ENCODE results near the gene MAP4K1. TPM values are rescaled to one million over a fixed set of nuclear protein-coding genes. Genes with fewer than 3 reads are reported as not detected.
"Not testable (repeated sequence)": the region's sequence is repeated elsewhere in the genome, so short reads cannot be mapped to it uniquely, and the experiment has no call there.

The MAP4K1 gene
- total RNA-seq, 1 donor from 2014 or later: not detected

- TF ChIP-seq, protein P1, sequence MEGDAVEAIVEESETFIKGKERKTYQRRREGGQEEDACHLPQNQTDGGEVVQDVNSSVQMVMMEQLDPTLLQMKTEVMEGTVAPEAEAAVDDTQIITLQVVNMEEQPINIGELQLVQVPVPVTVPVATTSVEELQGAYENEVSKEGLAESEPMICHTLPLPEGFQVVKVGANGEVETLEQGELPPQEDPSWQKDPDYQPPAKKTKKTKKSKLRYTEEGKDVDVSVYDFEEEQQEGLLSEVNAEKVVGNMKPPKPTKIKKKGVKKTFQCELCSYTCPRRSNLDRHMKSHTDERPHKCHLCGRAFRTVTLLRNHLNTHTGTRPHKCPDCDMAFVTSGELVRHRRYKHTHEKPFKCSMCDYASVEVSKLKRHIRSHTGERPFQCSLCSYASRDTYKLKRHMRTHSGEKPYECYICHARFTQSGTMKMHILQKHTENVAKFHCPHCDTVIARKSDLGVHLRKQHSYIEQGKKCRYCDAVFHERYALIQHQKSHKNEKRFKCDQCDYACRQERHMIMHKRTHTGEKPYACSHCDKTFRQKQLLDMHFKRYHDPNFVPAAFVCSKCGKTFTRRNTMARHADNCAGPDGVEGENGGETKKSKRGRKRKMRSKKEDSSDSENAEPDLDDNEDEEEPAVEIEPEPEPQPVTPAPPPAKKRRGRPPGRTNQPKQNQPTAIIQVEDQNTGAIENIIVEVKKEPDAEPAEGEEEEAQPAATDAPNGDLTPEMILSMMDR (IDR thresholded peaks at IDR 0.05; ENCODE audit: insufficient read depth, low read length, severe bottlenecking): no peak
- no peak for FAIRE-seq
- H3K27me3 ChIP-seq (ENCODE audit: control insufficient read depth, insufficient read depth, low read length): no peaks in the 10 kb centered on the region
Observed at GRCh38 chr19:38614289-38614688, 3.5 kb downstream of the MAP4K1 start.

DNA sequence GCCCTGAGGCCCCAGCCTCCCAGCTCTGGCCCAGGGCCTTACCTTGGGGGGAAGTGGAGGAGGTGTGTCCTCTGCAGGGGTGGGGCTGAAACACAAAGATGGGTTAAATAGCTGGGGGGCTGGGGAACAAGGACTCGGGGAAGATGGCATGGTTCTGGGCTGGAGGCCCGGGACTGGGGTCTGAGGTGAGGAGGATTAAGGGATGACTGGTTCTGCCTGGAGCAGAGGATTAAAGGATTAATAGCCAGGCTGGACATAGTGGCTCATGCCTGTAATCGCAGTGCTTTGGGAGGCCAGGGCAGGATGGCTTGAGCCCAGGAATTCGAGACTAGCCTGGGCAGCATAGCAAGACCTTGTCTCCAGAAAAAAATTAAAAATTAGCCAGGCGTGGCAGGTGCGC, 11.6 kb downstream of the MAP4K1 start:
- no peaks in the 10 kb centered on the region for H3K27me3 ChIP-seq (ENCODE audit: control insufficient read depth, insufficient read depth, low read length)
- no peak overlapping the region for H3K4me3 ChIP-seq (ENCODE audit: low read depth, low read length)
- FAIRE-seq (no peak), DNase-seq (ENCODE audit: low read depth) (no peak)
- TF ChIP-seq, protein P1 (IDR thresholded peaks at IDR 0.05; ENCODE audit: insufficient read depth, low read length, severe bottlenecking): no peak
- H3K36me3 ChIP-seq (ENCODE audit: control insufficient read depth, insufficient read depth, low read length): no peaks in the 10 kb centered on the region

More at GRCh38 chr19:38614289-38614688, 3.5 kb downstream of the MAP4K1 start:
- no peak overlapping the region for H3K4me3 ChIP-seq (ENCODE audit: low read depth, low read length)
- H3K36me3 ChIP-seq (ENCODE audit: control insufficient read depth, insufficient read depth, low read length): no peaks in the 10 kb centered on the region
- no peak for DNase-seq (ENCODE audit: low read depth)

DNA sequence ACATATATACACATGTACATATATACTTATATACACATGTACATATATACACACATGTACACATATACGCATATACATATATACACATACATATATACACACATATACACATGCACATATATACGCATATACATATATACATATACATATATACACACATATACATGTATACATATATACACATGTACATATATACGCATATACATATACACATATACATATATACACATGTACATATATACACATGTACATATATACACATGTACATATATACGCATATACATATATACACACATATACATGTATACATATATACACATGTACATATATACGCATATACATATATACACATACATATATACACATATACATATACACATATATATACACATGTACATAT, 14.9 kb downstream of the MAP4K1 start:
- not testable (repeated sequence) for H3K4me3 ChIP-seq (ENCODE audit: low read depth, low read length); H3K36me3 ChIP-seq (ENCODE audit: control insufficient read depth, insufficient read depth, low read length); FAIRE-seq; DNase-seq (ENCODE audit: low read depth); H3K27me3 ChIP-seq (ENCODE audit: control insufficient read depth, insufficient read depth, low read length)

DNA sequence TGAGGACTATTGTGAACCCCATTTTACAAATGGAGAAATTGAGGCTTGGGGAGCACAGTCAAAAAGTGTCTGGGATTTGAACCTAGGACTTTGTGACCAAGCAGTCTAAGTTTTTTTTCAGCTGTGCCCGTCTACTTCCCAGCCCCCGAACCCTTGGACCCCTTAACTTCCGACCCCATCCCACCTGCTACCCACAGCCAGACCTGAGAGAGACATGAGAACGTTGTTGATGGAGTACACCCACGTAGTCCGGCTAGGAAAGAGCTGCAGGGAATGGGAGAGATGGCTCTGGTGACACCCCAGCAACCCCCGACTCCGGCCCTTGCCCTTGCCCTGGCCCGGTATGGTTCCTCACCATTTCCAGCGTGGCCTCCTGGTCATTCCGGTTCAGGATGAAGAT, 18.0 kb downstream of the MAP4K1 start:
- Histone ChIP-seq H3K4me3 (ENCODE audit: low read depth, low read length) (no peak overlapping the region), H3K36me3 (ENCODE audit: control insufficient read depth, insufficient read depth, low read length) (no peaks in the 10 kb centered on the region), H3K27me3 (ENCODE audit: control insufficient read depth, insufficient read depth, low read length) (no peaks in the 10 kb centered on the region)
- TF ChIP-seq, protein P1 (IDR thresholded peaks at IDR 0.05; ENCODE audit: insufficient read depth, low read length, severe bottlenecking): no peak
- FAIRE-seq (no peak), DNase-seq (ENCODE audit: low read depth) (no peak)

DNA sequence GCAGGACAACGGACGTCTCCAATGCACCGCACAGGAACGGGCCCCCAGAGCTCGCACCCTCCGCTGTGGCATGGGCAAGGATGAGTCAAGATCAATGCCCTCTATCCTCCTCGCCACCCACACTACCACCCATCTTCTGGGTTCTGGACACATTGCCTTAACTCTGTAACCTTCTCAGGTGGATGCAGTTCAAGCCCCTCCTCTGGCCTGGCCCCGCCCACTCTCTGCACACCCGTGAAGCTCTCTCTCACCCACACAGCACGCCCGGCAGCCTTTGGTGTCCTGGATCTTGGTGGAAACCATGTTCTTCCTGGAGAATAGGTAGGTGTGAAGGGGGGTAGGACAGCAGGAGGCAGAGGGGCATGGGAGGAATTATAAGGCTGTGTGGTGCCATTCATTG, 20.7 kb downstream of the MAP4K1 start:
- Histone ChIP-seq H3K27me3 (ENCODE audit: control insufficient read depth, insufficient read depth, low read length) (no peaks in the 10 kb centered on the region), H3K36me3 (ENCODE audit: control insufficient read depth, insufficient read depth, low read length) (no peaks in the 10 kb centered on the region), H3K4me3 (ENCODE audit: low read depth, low read length) (no peak overlapping the region)
- TF ChIP-seq, protein P1 (IDR thresholded peaks at IDR 0.05; ENCODE audit: insufficient read depth, low read length, severe bottlenecking): no peak
- no peak for FAIRE-seq
- DNase-seq (ENCODE audit: low read depth): no peak

DNA sequence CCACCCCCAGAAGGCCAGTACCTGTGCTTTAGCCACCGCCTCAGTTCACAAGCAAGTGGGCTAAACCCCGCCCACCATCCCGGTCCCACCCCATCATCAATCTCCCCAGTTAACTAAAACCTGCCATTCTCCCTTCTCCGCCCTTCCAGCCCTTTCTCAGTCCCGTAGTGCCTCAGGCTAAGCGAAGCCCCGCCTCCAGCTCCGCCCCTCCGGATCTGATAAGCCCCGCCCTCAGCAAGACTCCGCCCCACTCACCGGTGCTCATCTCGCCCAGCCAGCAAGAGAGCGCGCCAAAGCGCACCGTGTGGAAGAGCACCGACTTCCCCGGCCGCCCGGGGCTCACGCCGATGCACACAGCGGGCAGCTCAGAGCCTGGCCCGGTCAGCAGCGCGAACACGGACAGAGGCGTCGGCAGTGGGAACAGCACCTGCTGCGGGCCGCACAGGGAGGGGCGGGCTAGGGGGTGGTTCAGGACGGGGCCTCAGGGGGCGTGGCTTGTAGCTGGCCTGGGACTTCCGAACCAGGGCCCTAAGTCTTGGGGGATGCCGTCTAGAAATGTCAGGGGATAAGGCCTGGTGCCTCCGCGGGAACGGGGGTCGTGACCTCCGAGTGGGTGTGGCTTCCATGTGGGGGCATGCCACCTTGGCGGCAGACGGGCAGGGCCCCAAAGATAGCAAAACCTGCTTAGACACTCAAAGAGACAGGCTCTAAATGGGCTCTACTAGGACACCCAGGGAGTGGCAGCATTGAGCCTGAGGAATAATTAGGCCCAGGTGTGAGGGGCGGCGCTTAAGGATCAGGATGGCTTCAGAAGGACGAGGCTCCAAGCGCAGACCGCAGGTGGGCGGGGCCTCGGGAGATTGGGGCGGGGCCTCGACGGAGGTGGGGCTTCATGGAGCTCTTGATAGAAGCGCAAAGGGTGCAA, 21.4 kb downstream of the MAP4K1 start:
- DNase-seq (ENCODE audit: low read depth) (peak; percentile 29), FAIRE-seq (no peak)
- H3K36me3 ChIP-seq (ENCODE audit: control insufficient read depth, insufficient read depth, low read length): no peaks in the 10 kb centered on the region
- no peaks in the 10 kb centered on the region for H3K27me3 ChIP-seq (ENCODE audit: control insufficient read depth, insufficient read depth, low read length)
- TF ChIP-seq, protein P1 (IDR thresholded peaks at IDR 0.05; ENCODE audit: insufficient read depth, low read length, severe bottlenecking): no peak
- peak overlapping the region; percentile 18 for H3K4me3 ChIP-seq (ENCODE audit: low read depth, low read length)

All from bronchial epithelial cell (primary cell).